ENCODE measurements around the gene SGMS1. TPM values are rescaled to one million over a fixed set of nuclear protein-coding genes. Genes with fewer than 3 reads are reported as not detected.
"Not testable (repeated sequence)": the region's sequence is repeated elsewhere in the genome, so short reads cannot be mapped to it uniquely, and the experiment has no call there.

Gene SGMS1
- total RNA-seq, 1 experiment from 2014 or later = 31.8 TPM

DNA sequence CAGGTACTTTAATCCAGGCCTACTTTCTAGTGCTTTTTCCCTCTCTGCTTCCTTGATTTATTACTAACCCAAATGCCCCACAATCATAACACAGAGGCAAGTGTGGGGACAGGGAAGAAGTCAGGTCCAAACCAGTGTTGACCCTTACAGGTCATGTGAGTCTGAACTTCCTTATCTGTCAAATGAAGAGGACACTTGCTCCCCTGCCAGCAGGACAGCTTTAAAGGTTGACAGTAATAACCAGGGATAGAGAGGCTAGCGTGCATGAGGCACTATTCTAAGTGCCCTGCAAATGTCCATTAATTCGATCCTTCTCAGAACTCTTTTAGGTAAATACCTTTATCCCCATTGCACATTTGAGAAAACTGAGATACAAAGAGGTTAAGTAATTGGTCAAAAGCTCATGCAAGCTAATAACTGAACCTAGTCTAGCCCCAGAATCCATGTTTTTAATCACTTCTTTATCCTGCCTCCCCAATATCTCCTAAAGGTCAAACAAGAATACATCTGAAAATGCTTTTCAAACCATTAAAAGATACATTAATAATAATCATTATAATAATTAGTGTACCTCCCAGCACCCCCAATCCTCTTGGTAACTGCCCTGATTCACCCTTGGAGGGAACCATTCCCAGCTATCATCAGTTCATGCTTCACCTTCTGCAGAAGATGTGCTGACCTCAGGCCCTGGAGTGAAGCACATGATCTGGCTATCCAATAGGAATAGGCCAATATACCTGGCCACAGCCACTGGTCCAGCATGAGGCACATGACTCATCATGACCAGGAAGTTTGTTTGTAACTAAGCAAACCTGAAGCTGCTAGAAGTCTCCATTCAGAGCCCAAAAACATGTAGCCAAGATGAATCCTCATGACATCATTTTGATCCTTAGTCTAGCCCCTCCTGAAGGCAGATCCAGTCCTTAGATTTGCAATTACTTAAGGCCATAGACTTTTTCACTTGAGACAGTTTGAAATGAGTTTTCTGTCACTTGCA lies 40.7 kb downstream of the SGMS1 start:
- no peak for DNase-seq (ENCODE audit: low read depth)

DNA sequence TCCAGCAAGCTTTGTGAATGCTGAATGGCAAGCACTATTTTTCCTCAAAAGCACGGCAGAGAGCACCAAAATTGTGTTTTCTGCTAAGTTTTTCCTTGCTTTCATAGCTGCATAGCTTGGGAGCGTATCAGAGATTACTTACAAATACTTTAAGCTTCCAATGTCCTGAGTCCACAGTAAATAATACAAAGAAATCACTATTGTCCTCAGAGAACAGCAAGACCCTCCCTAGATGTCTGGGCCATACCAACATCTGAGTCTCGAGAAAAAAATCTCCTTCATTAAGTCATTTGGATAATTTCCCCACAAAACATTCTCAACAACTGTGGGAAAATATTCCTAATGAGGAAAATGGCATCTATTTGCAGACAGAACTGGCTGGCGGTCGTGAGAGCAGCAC lies 41.7 kb downstream of the SGMS1 start:
- no peak for DNase-seq (ENCODE audit: low read depth)

DNA sequence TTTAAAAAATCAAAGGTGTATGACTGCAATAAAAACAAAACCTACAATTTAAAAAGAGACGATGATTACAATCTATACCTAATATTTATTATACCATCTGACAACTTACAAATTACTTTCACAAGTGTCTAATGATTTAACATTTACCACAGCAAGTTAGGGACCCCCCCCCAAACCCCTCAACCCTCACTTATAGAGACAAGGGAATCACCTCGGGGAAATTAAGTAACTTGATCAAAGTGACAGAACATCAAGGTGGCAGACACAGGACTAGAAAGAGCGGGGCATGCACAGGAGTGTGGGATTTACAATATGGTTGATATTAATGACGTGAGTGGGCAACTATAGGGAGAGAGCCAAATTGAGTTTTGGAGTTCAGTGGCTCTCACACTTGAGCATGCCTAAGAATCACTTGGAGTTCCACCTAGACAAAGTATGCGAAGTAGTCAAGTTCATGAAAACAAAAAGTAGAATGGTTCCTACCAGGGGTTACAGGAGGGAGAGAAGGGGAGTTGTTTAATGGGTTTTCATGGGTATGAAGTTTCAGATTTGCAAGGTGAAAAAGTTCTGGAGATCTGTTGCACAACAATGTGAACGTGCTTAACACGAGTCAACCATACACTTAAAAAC lies 43.4 kb downstream of the SGMS1 start:
- DNase-seq (ENCODE audit: low read depth) = no peak

DNA sequence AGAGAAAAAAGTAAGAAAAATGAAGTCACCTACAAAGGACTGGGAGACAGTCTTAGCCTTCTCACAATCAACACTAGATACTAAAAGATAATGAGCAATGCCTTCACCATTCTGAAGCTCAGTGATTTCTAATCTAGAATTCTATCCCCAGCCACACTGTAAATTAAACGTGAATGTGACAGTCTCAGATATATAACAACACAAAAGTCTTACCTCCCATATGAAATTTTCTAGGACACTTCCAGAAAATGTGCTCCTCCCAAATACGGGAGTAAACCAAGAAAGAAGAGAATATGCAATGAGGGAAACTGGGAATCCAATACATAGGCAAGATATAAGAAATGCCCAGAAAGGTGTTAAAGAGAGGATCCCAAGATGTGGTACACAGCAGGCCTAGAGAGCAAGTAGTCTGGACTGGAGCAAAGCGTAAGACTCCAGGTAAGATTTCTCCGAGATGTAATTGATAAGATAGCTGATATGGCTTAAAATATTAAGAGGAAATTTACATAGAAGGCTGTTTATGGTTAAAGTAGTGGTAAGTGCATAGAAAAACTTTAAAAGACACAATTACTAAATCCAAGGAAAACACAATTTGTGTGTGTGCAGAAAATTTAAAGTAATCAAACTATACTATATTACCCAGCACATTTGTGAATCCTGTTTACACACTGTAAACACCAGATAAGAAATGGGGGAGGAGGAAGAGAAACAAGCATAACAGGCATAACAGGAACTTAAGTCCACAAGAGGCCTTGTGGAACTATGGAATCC lies 44.1 kb downstream of the SGMS1 start:
- no peak for DNase-seq (ENCODE audit: low read depth)

DNA sequence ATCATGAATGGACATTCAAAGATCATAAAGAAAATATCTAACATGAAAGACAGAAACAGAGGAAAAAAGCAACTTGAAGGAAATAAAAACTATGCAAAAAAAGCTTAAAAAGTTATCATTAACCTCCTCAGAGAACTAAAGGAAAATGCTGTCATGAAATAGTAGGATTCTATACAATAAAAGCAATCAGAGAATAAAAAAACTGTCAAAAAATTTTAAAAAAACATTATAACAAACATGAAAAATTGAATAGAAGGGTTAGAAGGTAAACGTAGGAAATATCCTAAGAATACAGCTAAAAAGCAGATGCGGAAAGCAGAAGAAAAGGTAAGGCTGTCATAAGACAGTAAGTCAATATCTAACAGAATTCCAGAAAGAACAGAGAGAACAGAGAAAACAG lies 44.8 kb downstream of the SGMS1 start:
- DNase-seq (ENCODE audit: low read depth) = no peak

DNA sequence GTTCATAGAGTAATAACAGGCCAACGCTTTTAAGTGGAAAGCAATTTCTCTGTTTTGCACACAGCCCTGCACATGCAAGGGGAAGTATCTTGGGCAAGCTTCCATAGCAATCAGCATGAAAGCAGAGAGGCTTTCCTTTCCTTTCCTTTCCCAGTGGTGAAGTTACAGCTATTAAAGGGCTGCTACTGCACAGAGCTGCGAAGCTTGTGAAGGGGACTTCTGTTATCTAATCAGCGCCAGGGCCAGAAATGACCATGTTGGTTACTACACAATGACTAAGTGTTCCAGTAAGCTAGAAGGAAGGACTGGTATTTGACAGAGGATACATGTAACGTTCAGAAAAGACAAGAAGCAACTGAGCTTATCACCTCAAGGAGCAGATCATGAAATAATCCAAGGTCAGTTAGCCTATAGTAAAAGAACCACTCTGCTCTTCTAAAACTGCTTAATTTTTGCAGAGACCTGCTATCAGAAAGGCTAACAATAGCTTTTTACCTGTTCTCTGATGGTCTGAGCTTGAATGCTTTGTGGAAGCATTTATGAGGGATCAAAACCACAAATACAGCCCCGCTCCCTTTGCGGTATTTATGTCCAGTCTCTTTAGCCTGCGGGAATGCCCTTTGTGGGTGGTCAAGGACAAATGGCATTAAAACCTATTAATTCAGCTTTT lies 45.9 kb downstream of the SGMS1 start:
- peak; percentile 81 for DNase-seq (ENCODE audit: low read depth)

DNA sequence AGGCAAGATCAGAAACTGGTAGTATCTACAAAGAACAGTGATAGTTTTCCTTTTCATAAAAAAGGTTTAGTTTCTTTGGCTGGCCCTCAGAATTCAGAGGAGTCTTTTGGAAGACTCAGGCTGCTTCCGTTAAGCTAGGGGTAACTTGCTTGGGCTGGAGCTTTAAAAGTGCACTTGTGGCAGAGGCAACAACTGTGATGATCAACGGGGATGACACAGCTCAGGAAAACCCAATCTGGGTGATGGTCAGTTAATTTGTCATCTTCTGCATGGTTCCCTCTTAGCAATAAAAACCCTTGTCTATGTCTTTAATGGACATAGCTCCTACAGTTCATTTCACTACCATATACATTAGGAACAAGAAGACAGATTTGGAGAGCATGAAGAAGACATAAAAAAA lies 46.7 kb downstream of the SGMS1 start:
- no peak for DNase-seq (ENCODE audit: low read depth)

DNA sequence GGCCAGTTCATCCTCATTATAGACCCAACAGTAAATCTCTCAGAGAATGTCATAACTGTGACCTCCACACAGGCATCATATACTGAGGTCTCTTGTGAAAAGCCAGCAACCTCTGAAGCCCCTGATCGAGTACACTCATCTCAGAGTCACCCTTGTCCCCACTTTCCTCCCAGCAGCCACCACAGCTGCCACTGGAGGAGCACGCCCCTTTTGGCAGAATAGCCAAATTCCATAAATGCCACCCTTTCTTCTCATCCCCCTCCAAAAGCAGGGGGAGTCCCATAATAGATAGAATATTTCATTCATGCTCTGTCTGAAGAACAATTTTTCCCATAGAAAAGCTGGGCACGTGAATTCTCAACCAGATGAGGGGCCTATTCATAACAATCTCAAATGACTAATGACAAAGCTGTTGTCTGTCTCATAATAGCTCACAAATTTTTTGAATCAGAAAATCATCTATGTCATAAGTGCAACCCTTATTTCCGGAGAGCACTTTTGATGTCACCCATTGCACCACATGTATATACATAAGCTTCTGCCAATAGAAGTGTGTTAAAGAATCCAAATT lies 47.4 kb downstream of the SGMS1 start:
- DNase-seq (ENCODE audit: low read depth) = peak; percentile 50

DNA sequence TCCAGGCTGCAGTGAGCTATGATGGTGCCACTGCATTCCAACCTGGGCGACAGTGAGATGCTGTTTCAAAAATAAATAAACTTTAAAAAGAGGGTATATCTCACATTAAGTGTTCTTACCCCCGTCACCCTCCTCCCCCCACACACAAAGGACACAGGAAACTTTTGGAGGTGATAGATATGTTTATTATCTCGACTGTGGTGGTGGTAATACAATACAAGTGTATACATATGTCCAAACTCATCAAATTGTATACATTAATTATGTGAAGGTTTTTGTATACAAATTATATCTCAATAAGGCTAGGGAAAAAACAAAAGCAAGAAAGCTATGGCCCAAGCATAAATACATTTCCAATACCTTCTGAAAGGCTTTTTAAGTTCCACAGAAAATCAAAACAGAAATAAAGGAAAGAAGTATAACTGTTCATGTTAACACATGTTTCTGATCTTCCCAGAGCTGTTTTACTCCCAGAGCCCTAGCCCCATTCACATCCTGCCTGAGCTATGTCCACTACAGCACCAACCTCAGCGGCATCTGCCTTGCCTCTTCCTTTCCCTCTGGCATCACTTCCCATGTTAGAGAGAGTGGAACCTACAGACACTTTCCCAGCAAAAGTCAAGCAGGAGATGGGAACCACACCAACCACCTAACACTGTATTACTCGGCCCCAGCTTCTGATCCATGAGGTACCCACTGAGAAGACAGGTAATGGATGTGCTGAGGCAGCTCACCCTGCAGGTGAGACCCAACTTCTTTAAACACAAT lies 48.1 kb downstream of the SGMS1 start:
- DNase-seq (ENCODE audit: low read depth) = no peak

DNA sequence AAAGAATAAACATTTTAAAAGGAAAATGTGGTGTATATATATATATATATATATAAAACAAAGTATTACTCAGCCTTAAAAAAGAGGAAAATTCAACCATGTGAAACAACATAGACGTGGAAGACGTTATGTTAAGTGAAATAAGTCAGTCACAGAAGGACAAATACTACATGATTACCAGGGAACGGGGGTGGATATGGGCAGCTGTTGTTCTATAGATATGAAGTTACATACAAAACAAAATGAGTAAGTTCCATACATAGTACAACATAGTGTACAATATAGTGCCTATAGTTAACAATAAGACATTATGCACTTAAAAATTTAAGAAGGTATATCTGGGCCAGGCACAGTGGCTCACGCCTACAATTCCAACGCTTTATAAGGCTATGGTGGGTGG lies 48.8 kb downstream of the SGMS1 start:
- DNase-seq (ENCODE audit: low read depth) = no peak

DNA sequence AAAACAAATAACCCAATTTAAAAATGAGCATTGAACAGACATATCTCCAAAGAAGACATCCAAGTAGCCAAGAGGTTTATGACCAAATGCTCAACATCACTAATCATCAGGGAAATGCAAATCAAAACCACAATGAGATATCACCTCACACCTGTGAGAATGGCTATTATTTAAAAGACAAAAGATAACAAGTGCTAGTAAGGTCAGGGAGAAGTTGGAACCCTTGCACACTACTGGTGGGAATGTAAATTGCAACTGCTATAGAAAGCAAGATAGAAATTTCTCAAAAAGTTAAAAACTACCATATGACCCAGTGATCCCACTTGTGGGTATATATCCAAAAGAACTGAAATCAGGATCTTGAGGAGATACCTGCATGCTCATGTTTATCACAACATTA lies 49.5 kb downstream of the SGMS1 start:
- DNase-seq (ENCODE audit: low read depth) = no peak

DNA sequence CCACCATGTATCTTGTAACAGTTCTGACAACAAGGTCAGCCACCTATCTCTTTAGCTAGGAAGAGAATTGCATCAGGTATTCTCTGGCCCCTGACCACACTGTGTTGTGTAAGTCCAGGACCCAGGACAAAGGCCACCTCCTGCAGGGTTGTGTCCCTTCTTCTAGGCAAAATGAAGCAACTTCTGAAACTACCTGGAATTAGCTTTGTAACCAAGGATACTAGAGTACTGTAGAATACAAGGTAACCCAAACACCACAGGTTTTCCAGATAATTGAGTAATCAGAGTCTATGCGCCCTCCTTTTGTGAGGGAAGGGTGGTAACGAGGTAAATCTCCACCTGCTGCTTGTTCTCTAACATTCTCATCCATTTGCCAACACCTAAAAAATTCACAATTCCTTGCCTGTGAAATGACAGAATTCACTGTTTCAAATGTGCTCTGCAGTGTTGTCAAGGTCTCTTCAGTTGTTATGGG lies 51.7 kb downstream of the SGMS1 start:
- no peak for DNase-seq (ENCODE audit: low read depth)

DNA sequence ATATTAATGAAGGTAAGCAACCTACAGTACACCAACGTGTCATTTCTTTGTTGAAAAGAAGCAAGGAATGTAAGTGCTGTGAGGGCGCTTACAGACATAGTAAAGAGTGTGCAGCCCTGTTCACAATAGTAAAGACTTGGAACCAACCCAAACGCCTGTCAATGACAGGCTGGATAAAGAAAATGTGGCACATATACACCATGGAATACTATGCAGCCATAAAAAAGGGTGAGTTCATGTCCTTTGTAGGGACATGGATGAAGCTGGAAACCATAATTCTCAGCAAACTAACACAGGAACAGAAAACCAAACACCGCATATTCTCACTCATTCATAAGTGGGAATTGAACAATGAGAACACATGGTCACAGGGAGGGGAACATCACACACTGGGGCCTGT lies 55.0 kb downstream of the SGMS1 start:
- not testable (repeated sequence) for DNase-seq (ENCODE audit: low read depth)

DNA sequence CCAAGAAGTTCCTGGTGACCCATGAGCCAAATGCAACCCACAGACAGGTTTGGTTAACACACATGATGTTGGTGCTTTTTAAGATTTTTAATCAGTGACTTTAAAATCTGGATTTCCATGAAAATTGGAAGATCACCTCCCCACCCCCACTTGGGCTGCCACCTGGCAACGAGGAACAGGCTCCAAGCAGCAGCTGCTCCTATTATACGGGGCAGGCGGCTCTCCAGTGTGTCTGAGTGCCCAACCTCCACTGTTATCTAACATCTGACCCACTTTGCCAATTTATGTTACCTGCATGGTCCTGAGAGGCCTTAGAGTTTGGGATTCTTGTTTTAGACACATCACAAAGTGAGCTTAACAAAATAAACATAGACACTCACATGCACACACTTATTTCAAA lies 56.4 kb downstream of the SGMS1 start:
- no peak for DNase-seq (ENCODE audit: low read depth)

DNA sequence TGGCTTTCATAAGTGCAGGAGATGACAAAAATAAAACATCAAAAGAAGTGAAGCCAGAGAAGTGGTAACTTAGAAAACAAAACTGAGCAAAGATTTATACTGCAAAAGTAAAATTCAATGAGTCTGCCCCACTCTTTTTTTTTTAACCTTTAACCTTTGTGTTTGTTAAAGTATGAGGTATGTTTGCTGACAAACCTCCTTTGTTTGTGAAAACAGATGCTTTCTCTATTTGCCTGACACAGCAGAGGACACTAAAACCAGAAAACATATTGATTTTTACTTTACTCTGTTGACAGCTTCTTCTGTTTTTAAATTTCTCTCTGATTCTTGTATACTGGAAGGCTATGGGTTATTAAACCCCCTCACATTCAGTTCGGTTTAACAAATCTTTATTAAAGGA lies 57.6 kb downstream of the SGMS1 start:
- DNase-seq (ENCODE audit: low read depth) = no peak

DNA sequence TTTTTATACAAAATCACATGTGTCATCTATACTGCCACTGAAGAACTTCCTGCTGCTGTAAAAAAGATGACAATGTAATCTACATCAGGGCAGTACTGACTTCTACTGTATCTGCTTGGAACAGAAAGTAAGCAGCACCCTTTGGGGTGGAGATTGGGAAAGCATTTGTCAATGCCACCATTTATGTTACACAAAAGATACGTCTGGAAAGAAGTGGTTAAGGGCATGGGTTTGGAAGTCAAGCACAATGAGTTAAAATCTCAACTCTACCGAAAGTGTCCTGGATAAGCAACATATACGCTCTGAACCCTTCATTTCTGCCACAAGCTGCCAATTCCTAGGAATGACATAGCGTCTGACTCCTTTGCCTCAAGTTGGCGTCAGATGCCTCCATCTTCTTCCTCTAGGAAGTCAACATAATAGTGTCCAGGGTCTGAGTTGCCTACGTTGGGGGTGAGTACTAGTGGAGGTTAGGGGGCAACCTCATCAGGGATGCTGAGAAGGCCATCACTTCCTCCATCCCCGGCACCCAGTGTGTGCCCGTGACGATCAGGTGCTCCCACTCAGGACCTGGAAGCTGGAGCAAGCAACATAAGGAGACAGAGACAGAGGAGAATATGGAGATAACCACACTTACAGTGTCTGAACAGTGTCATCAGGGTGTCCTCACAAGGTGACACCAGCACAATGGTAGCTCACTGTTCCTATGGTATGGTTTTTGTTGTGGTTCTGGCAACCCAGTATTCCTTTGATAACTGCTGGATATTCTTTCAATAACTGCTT lies 58.3 kb downstream of the SGMS1 start:
- no peak for DNase-seq (ENCODE audit: low read depth)

DNA sequence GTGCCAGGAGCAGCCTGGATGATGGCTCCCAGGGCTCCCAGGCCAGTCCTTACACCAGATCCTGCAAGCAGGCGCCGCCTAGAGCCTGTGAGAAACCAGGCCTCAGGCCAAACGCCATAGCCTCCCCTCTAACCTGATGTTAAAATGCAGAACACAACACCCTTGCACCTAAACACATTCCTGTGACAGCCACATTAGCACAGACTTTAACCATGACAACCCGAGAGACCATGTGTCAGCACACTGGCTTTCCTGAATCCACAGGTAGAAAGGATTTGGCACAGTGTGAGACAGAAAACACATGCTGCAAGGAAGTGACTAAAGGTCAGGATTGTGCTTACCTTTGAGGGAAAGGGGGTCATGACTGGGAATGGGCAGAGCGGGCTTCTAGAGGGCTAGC lies 59.9 kb downstream of the SGMS1 start:
- no peak for DNase-seq (ENCODE audit: low read depth)

DNA sequence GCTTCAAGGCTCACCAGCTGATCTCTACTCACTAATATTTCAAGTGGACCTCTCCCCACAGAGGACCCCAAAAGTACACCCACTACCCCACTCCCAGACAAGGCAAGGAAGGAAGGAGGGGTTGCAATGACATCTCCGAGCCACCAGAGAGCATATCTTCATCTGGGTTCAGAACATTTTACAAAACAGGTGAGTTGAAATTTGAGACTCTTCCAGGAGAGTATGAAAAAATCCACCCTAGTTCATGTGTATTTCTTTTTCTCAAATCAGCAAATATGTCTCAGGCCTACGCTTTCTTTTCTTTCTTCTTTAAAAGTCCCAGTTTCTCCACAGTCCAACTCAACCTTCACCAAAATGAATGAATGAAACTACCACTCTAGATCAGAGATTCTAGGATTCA lies 61.9 kb downstream of the SGMS1 start:
- no peak for DNase-seq (ENCODE audit: low read depth)

DNA sequence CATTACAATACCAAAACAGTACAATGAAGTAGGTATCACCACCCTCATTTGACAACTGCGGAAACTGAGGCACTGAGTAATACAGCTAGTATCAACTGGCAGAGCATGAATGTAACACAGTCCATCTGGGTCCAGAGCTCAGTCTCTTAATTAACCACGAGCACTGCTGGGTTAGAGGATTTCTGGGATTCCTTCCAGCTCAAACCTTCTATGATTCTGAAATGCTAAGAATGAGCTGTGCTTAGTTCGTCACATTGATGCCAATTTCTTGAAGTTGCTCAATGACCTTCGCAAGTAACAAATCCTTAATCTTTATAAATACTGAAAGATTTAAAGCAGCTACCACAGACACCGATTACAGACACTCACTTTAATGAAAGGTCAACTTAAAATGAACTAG lies 62.5 kb downstream of the SGMS1 start:
- DNase-seq (ENCODE audit: low read depth) = peak; percentile 48

DNA sequence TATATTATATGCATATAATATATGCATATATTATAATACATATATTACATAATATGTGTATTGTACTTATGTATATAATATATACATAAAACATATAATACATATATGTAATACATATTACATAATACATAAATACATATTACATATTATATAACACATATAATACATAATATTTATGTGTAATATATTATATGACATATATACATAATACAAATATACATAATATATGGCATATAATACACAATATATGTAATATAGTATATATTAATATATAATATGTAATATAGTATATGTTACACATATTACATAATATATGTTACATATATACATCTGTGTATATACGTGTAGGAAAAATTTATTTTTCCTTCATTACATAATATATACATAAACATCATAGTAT lies 63.4 kb downstream of the SGMS1 start:
- no peak for DNase-seq (ENCODE audit: low read depth)
